Transverse colon (tissue), 4 donors: ENCODE measurements around the gene NID2. TPM values are rescaled to one million over a fixed set of nuclear protein-coding genes. Genes with fewer than 3 reads are reported as not detected.
A peak's percentile ranks its signal among the peaks of the same experiment; 100 is the strongest.

Source experiments
- DNase-seq: peaks from one replicate; pipeline ENCODE4 v3.0.0-alpha.2; 2019
- H3K27ac ChIP-seq, 4 donors: fragments of 200-600 bp; sonication (generic); 2 replicates each; pipeline ENCODE4 v1.5.1; 2016 to 2018; ENCODE audit warnings: inconsistent platforms in 4 of 4
- H3K27me3 ChIP-seq: fragments of 200-600 bp; sonication (generic); 2 replicates; pipeline ENCODE4 v1.5.1; 2017; ENCODE audit warnings: inconsistent platforms
- H3K36me3 ChIP-seq, 4 donors: fragments of 200-600 bp; sonication (generic); 2 replicates each; pipeline ENCODE4 v1.5.1; 2017 to 2019; ENCODE audit warnings: inconsistent platforms in 4 of 4
- H3K4me1 ChIP-seq, 4 donors: fragments of 200-600 bp; sonication (generic); 2 replicates each; pipeline ENCODE4 v1.5.1; 2017 to 2020; ENCODE audit warnings: inconsistent platforms in 4 of 4
- H3K4me3 ChIP-seq, 4 donors: fragments of 200-600 bp; sonication (generic); 1 replicate in 1 of 4; 2 replicates in 3 of 4; pipeline versions ENCODE4 v1.5.1 to v1.6.1; 2017 to 2019; ENCODE audit warnings: inconsistent platforms in 4 of 4
- H3K9me3 ChIP-seq, 2 donors: fragments of 200-600 bp; sonication (generic); 2 replicates each; pipeline ENCODE4 v1.5.1; 2017 to 2019; ENCODE audit warnings: inconsistent platforms in 2 of 2
- CTCF ChIP-seq, 5 experiments: fragments of 200-600 bp in 3 of 5; fragments of 450-650 bp in 2 of 5; sonication (generic) in 3 of 5; IDR thresholded peaks; 1 replicate in 2 of 5; 2 replicates in 3 of 5; pipeline ENCODE4 v1.5.1; 2016 to 2017; ENCODE audit warnings: antibody characterized with exemption in 5 of 5, inconsistent platforms in 3 of 5, mild to moderate bottlenecking in 2 of 5, moderate library complexity in 1 of 5
- EP300 ChIP-seq: sonication (generic); formaldehyde crosslinking; IDR thresholded peaks from one replicate; pipeline ENCODE4 v1.6.1; 2017; ENCODE audit warnings: antibody characterized with exemption, low read depth
- POLR2A ChIP-seq: fragments of 450-650 bp; IDR thresholded peaks from one replicate; pipeline ENCODE4 v1.6.1; 2016; ENCODE audit warnings: antibody characterized with exemption, mild to moderate bottlenecking, moderate library complexity
- POLR2AphosphoS5 ChIP-seq, 3 donors: sonication (generic); formaldehyde crosslinking; IDR thresholded peaks; one replicate each; pipeline ENCODE4 v1.6.1; 2016; ENCODE audit warnings: antibody characterized with exemption in 3 of 3
- WGBS, 2 donors: methylation state at CpG; one replicate each; pipeline ENCODE4 v1.1.5; 2018; ENCODE audit warnings: low coverage in 1 of 2; 5-methylcytosine and 5-hydroxymethylcytosine counted together
- in situ Hi-C, 4 donors: fragments of 200-750 bp; cut with MboI; loops; one replicate each; pipeline versions ENCODE4 v1.15.0 to v1.15.1; 2017; ENCODE audit warnings: low sequenced_read_pairs in 3 of 4, low pct_ligation_motif_present in 1 of 4, low pct_unique_long_range_greater_than_20kb in 1 of 4
- intact Hi-C: fragments of 100-400 bp; cut with DNase I; formaldehyde crosslinking; loops from one replicate; pipeline ENCODE4 v1.15.1; 2023; ENCODE audit warnings: low total_unique reads
- total RNA-seq, 4 donors: library from RNA; depleted of rRNA; stranded (reverse); fragments of >200 nt; gene quantifications; one replicate each; pipeline ENCODE4 v1.1.0, GENCODE V29; 2016

NID2 gene
- total RNA-seq, 4 donors from 2014 or later = 8.3 to 62.7 (median 27.4) TPM

GRCh38 chr14:51998348-51998747 is 70.5 kb downstream of the NID2 start:
- Histone ChIP-seq H3K4me1 (peaks cover 0 to 17% (median 10%) of the 10 kb centered on the region in 4 donors), H3K4me3 (no peak overlapping the region), H3K36me3 (peaks cover 0 to 60% (median 12%) of the 10 kb centered on the region in 4 donors), H3K9me3 (no peaks in the 10 kb centered on the region), H3K27me3 (no peaks in the 10 kb centered on the region), H3K27ac (no peak overlapping the region)
- no peak for DNase-seq
- TF ChIP-seq CTCF (IDR thresholded peaks at IDR 0.05) (no peak), POLR2AphosphoS5 (IDR thresholded peaks at IDR 0.05) (no peak), EP300 (no peak), POLR2A (no peak)
- in situ Hi-C loops (loop anchor here (5.0 to 25.0 kb wide), 5 partner anchors 134 to 711 kb away; partner anchors contain the start of gene PTGDR (in 1 of the 4)), intact Hi-C loops (no loop called here)

GRCh38 chr14:51996148-51996746 is 72.6 kb downstream of the NID2 start:
- no peak overlapping the region for H3K27ac ChIP-seq
- H3K9me3 ChIP-seq = no peaks in the 10 kb centered on the region
- peaks cover 0 to 58% (median 17%) of the 10 kb centered on the region in 4 donors for H3K36me3 ChIP-seq
- no peak for DNase-seq
- intact Hi-C loops = loop anchor here (2.0 kb wide), 1 partner anchor 73 kb away; the partner anchor contains the start of gene NID2
- H3K4me3 ChIP-seq = no peak overlapping the region
- H3K27me3 ChIP-seq = no peaks in the 10 kb centered on the region
- H3K4me1 ChIP-seq = peaks cover 0 to 8% (median 0%) of the 10 kb centered on the region in 4 donors
- TF ChIP-seq EP300 (no peak), CTCF (IDR thresholded peaks at IDR 0.05) (peak; percentile 77 to 85 (median 79))
- 30 to 51% methylated on average over 4 of the region's 4 CpGs for WGBS, 2 donors
- in situ Hi-C loops = loop anchor here (5.0 to 25.0 kb wide), 5 partner anchors 136 to 709 kb away; partner anchors contain the start of gene PTGDR (in 1 of the 4)

GRCh38 chr14:51993285-51993920 is 75.5 kb downstream of the NID2 start:
- Histone ChIP-seq H3K36me3 (peaks cover 0 to 45% (median 18%) of the 10 kb centered on the region in 4 donors), H3K27me3 (no peaks in the 10 kb centered on the region), H3K4me1 (peaks cover 8 to 26% (median 13%) of the 10 kb centered on the region in 4 donors), H3K27ac (no peak overlapping the region), H3K9me3 (no peaks in the 10 kb centered on the region), H3K4me3 (no peak overlapping the region)
- intact Hi-C loops (no loop called here), in situ Hi-C loops (loop anchor here (5.0 to 25.0 kb wide), 5 partner anchors 139 to 706 kb away; partner anchors contain the start of gene PTGDR (in 1 of the 4))
- TF ChIP-seq EP300 (no peak), CTCF (IDR thresholded peaks at IDR 0.05) (no peak), POLR2AphosphoS5 (IDR thresholded peaks at IDR 0.05) (no peak), POLR2A (no peak)
- 55 to 67% methylated on average over 3 of the region's 3 CpGs for WGBS, 2 donors
- DNase-seq = no peak

- TF ChIP-seq CTCF (IDR thresholded peaks at IDR 0.05) (no peak), POLR2A (no peak), EP300 (no peak), POLR2AphosphoS5 (IDR thresholded peaks at IDR 0.05) (no peak)
- Histone ChIP-seq H3K4me3 (peak overlapping the region in 2 of 4 donors; percentile 89 to 92), H3K27ac (peak overlapping the region in 3 of 4 donors; percentile 90 to 94 (median 93)), H3K4me1 (peaks cover 8 to 20% (median 13%) of the 10 kb centered on the region in 4 donors), H3K9me3 (no peaks in the 10 kb centered on the region), H3K27me3 (no peaks in the 10 kb centered on the region), H3K36me3 (peaks cover 0 to 32% (median 16%) of the 10 kb centered on the region in 4 donors)
- in situ Hi-C loops = loop anchor here (5.0 to 25.0 kb wide), 5 partner anchors 142 to 703 kb away; partner anchors contain the start of gene PTGDR (in 1 of the 4)
- DNase-seq = no peak
- 66 to 72% methylated on average over 3 of the region's 3 CpGs for WGBS, 2 donors
- intact Hi-C loops = no loop called here
These were observed 78.4 kb downstream of the NID2 start for GRCh38 chr14:51990488-51990887.
